ENCODE results near the gene LRSAM1. TPM values are rescaled to one million over a fixed set of nuclear protein-coding genes. Genes with fewer than 3 reads are reported as not detected.

The LRSAM1 gene
- total and polyA plus RNA-seq, 9 of the 15 experiments (the other 6 are each of a cell fraction or from before 2014, with no cell fraction given) = 0.07 to 16.2 (median 4.7) TPM

- Histone ChIP-seq H4K20me1 (replicated peaks; ENCODE audit: control insufficient read depth, insufficient read depth, low read length) (0 out of 2 replicates have a peak, but pooled peaks cover 4% of the 10 kb centered on the region), H3K36me3 (ENCODE audit: control insufficient read depth, insufficient read depth, low read length) (peaks cover 3% of the 10 kb centered on the region; the same call in 2 of the 3 replicates), H3K4me2 (ENCODE audit: insufficient read depth, low read length) (peak overlapping the region; percentile 97), H3K9ac (ENCODE audit: insufficient read depth in 1 of 2, low read depth in 2 of 2, low read length in 2 of 2) (peak overlapping the region in 1 of 2 experiments; percentile 66; a peak in 1 of 4 replicates), H3K27me3 (ENCODE audit: control insufficient read depth in 2 of 2, insufficient read depth in 2 of 2, low read length in 2 of 2) (no peaks in the 10 kb centered on the region), H3K79me2 (ENCODE audit: control insufficient read depth, insufficient read depth, low read length) (peaks cover 35% of the 10 kb centered on the region), H3K27ac (ENCODE audit: extremely low read depth, low read depth, low read length) (peak overlapping the region; percentile 6; the same call in 1 of the 3 replicates), H3K9me3 (replicated peaks; ENCODE audit: control insufficient read depth, insufficient read depth, low read depth, low read length) (no peaks in the 10 kb centered on the region), H3K4me3 (peak overlapping the region; percentile 87; the same call in 1 of the 2 replicates), H2AFZ (ENCODE audit: low read depth, low read length) (no peak overlapping the region), H3K9me1 (ENCODE audit: control insufficient read depth, insufficient read depth, low read length) (no peaks in the 10 kb centered on the region), H3K4me1 (replicated peaks in 1 of 2; ENCODE audit: control insufficient read depth in 2 of 2, insufficient read depth in 2 of 2, low read length in 2 of 2) (peaks cover 32 to 41% of the 10 kb centered on the region in 2 experiments)
- intact Hi-C loops (cut with micrococcal nuclease) (loop anchor here (10.0 kb wide), 1 partner anchor 197 kb away; no protein-coding TSS in a partner anchor), in situ Hi-C loops (cut with MboI) (no loop called here)
- peak; percentile 79 for FAIRE-seq
- no TSS peak for BruUV-seq (replicated peaks)
- ChIA-PET CTCF (ENCODE audit: low intra/inter-chr PET ratio) (no interaction called here), POLR2A (interaction anchor here (0.6 to 2.5 kb wide), 4 partner anchors 16 to 198 kb away, joined by 3 to 30 read pairs (median 4); no protein-coding TSS in a partner anchor)
- DNase-seq (ENCODE audit: extremely low read depth in 1 of 4, low spot score in 3 of 4) = peak; percentile 45 to 86 (median 58)
- 22% methylated on average over 10 of the region's 10 CpGs for WGBS (ENCODE audit: insufficient coverage, low coverage, missing lambda C conversion rate)
- peak; percentile 35 for ATAC-seq
- TF ChIP-seq DPF2 (IDR thresholded peaks at IDR 0.05) (peak; percentile 56), ARID1B (IDR thresholded peaks at IDR 0.05) (peak; percentile 59; the same call in 1 of the 2 replicates), HDAC1 (IDR thresholded peaks at IDR 0.05) (peak in 1 of 2 experiments; percentile 61; a peak in 1 of 4 replicates), CEBPB (tag; IDR thresholded peaks at IDR 0.05) (no peak), BRCA1 (IDR thresholded peaks at IDR 0.05) (no peak), BRCA1 (CRISPR knock-in tag; IDR thresholded peaks at IDR 0.05) (no peak), RBM25 (IDR thresholded peaks at IDR 0.05; ENCODE audit: low read depth, low read length, severe bottlenecking) (no peak), ATF7 (IDR thresholded peaks at IDR 0.05) (peak; percentile 49; the same call in 1 of the 2 replicates), PKNOX1 (IDR thresholded peaks at IDR 0.05) (no peak), SMARCA4 (IDR thresholded peaks at IDR 0.05) (peak; percentile 61; the same call in 1 of the 2 replicates), ESRRA (IDR thresholded peaks at IDR 0.05; ENCODE audit: borderline replicate concordance, low read depth) (peak; percentile 92), POLR2H (tag; IDR thresholded peaks at IDR 0.05; ENCODE audit: low read depth) (0 out of 2 replicates have a peak, but pooled peaks have one; percentile 36), ADNP (tag; IDR thresholded peaks at IDR 0.05) (0 out of 2 replicates have a peak, but pooled peaks have one; percentile 62), POLR2B (IDR thresholded peaks at IDR 0.05; ENCODE audit: low read depth, partially characterized antibody) (no peak), TBL1XR1 (IDR thresholded peaks at IDR 0.05; ENCODE audit: low read length in 2 of 2) (no peak), ZNF12 (CRISPR knock-in tag; IDR thresholded peaks at IDR 0.05) (no peak), KDM1A (IDR thresholded peaks at IDR 0.05) (peak; percentile 88 to 91), RCOR1 (IDR thresholded peaks at IDR 0.05; ENCODE audit: borderline replicate concordance in 1 of 2, low read depth in 2 of 2, low read length in 2 of 2) (peak in 1 of 2 experiments; percentile 55; a peak in 1 of 4 replicates)
- TF ChIP-seq, protein P1, sequence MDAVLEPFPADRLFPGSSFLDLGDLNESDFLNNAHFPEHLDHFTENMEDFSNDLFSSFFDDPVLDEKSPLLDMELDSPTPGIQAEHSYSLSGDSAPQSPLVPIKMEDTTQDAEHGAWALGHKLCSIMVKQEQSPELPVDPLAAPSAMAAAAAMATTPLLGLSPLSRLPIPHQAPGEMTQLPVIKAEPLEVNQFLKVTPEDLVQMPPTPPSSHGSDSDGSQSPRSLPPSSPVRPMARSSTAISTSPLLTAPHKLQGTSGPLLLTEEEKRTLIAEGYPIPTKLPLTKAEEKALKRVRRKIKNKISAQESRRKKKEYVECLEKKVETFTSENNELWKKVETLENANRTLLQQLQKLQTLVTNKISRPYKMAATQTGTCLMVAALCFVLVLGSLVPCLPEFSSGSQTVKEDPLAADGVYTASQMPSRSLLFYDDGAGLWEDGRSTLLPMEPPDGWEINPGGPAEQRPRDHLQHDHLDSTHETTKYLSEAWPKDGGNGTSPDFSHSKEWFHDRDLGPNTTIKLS (IDR thresholded peaks at IDR 0.05; ENCODE audit: borderline replicate concordance, low read depth) = 0 out of 2 replicates have a peak, but pooled peaks have one; percentile 29
- TF ChIP-seq, protein P2, sequence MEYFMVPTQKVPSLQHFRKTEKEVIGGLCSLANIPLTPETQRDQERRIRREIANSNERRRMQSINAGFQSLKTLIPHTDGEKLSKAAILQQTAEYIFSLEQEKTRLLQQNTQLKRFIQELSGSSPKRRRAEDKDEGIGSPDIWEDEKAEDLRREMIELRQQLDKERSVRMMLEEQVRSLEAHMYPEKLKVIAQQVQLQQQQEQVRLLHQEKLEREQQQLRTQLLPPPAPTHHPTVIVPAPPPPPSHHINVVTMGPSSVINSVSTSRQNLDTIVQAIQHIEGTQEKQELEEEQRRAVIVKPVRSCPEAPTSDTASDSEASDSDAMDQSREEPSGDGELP (CRISPR knock-in tag; IDR thresholded peaks at IDR 0.05; ENCODE audit: borderline replicate concordance) = peak; percentile 44; the same call in 1 of the 2 replicates
Observed at GRCh38 chr9:127422133-127422782, 29.1 kb upstream of the LRSAM1 start.

All from K562 (cell line).